Activated naive CD4-positive, alpha-beta T cell treated with anti-CD3 and anti-CD28 coated beads for 36 hours (primary cell): ENCODE results near the gene ANAPC1. TPM values are rescaled to one million over a fixed set of nuclear protein-coding genes. Genes with fewer than 3 reads are reported as not detected.
"Not testable (repeated sequence)": the region's sequence is repeated elsewhere in the genome, so short reads cannot be mapped to it uniquely, and the experiment has no call there.

Experiments used
- CTCF ChIA-PET: fragments of 350-600 bp; sonication (Branson Sonifier 250); formaldehyde crosslinking; loops from one replicate; lab custom pipeline; 2021; ENCODE audit warnings: antibody characterized with exemption; lab: Charles Lee
- DNase-seq: peaks from one replicate; pipeline ENCODE4 v3.0.0-alpha.2; 2020
- H3K27ac Mint-ChIP-seq: one replicate; pipeline ENCODE4 v1.8.0; 2021; ENCODE audit warnings: mild to moderate bottlenecking, mixed read lengths
- H3K27me3 Mint-ChIP-seq: one replicate; pipeline ENCODE4 v1.8.0; 2021; ENCODE audit warnings: low read depth, mixed read lengths
- H3K36me3 Mint-ChIP-seq: one replicate; pipeline ENCODE4 v1.8.0; 2021; ENCODE audit warnings: low read depth, mixed read lengths
- H3K4me1 Mint-ChIP-seq: one replicate; pipeline ENCODE4 v1.8.0; 2021; ENCODE audit warnings: low read depth, mixed read lengths
- H3K4me3 Mint-ChIP-seq: one replicate; pipeline ENCODE4 v1.8.0; 2021; ENCODE audit warnings: mild to moderate bottlenecking, moderate library complexity, mixed read lengths
- H3K9me3 Mint-ChIP-seq: one replicate; pipeline ENCODE4 v1.8.0; 2021; ENCODE audit warnings: mixed read lengths
- intact Hi-C: fragments of 100-400 bp; cut with micrococcal nuclease; formaldehyde crosslinking; loops from one replicate; pipeline ENCODE4 v1.15.1; 2023
- total RNA-seq, 2 experiments: library from RNA; stranded (reverse); gene quantifications; one replicate each; pipeline ENCODE4 v1.2.3, GENCODE V29; 2021

The ANAPC1 gene
- total RNA-seq, 2 experiments from 2014 or later: 92.5 to 104 TPM

- intact Hi-C loops, CTCF ChIA-PET, H3K27ac Mint-ChIP-seq, H3K27me3 Mint-ChIP-seq, DNase-seq, H3K4me3 Mint-ChIP-seq, H3K9me3 Mint-ChIP-seq: not testable (repeated sequence)
- Mint-ChIP-seq H3K36me3 (peaks cover 13% of the 10 kb centered on the region), H3K4me1 (peaks cover 10% of the 10 kb centered on the region)
Observed at GRCh38 chr2:111839625-111840282, 44.2 kb downstream of the ANAPC1 start.

DNA sequence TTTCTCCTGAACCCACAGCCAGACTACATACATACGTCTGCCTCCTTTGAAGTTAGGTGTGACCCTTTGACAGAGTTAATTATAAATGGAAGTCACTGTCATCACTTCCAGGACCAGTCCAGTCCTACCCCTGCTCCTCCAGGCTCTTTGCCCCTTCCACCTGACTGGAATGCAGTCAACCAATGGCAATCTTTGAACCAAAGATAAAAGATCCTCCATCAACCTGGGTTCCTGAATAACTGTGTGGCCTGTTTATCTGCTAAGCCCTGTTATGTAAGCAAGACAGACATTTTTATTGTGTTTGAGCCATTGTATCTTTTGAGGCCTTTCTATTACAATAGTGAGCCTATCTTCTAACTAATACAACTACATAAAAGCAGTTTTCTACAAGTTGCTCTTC, 45.0 kb downstream of the ANAPC1 start:
- H3K27me3 Mint-ChIP-seq, intact Hi-C loops, DNase-seq, H3K9me3 Mint-ChIP-seq, CTCF ChIA-PET, H3K4me3 Mint-ChIP-seq: not testable (repeated sequence)
- peak overlapping the region; percentile 19 for H3K27ac Mint-ChIP-seq
- peaks cover 17% of the 10 kb centered on the region for H3K36me3 Mint-ChIP-seq
- peaks cover 16% of the 10 kb centered on the region for H3K4me1 Mint-ChIP-seq

DNA sequence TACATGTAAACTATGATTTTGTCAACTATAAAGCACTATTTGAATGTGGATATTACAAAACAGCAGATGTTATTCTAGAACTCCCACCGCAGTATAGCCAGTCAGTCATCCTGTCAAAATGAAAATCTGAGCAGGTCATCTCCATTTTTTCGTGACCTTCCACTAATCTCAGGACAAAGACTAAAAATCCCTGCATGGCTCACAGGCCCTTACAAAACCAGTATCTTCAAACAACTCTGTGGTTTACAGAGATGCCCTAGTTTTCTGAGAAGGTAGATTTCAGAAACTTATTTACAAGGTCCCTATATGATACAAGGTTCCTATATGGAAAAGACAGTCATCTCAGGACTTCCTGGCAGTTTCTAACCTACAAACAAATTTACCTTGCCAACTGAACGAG, 49.8 kb downstream of the ANAPC1 start:
- H3K4me3 Mint-ChIP-seq, CTCF ChIA-PET, H3K27me3 Mint-ChIP-seq, DNase-seq, H3K9me3 Mint-ChIP-seq, intact Hi-C loops: not testable (repeated sequence)
- H3K36me3 Mint-ChIP-seq: peaks cover 22% of the 10 kb centered on the region
- H3K27ac Mint-ChIP-seq: peak overlapping the region; percentile 79
- peaks cover 17% of the 10 kb centered on the region for H3K4me1 Mint-ChIP-seq

- H3K27me3 Mint-ChIP-seq, H3K4me3 Mint-ChIP-seq, DNase-seq, H3K27ac Mint-ChIP-seq, intact Hi-C loops, CTCF ChIA-PET, H3K9me3 Mint-ChIP-seq: not testable (repeated sequence)
- Mint-ChIP-seq H3K36me3 (peaks cover 27% of the 10 kb centered on the region), H3K4me1 (peaks cover 15% of the 10 kb centered on the region)
Observed at GRCh38 chr2:111830479-111830878, 53.5 kb downstream of the ANAPC1 start.

- H3K4me1 Mint-ChIP-seq, CTCF ChIA-PET, H3K27ac Mint-ChIP-seq, H3K27me3 Mint-ChIP-seq, H3K4me3 Mint-ChIP-seq, intact Hi-C loops, DNase-seq, H3K9me3 Mint-ChIP-seq: not testable (repeated sequence)
- H3K36me3 Mint-ChIP-seq: peaks cover 20% of the 10 kb centered on the region
Observed at GRCh38 chr2:111828217-111828766, 55.7 kb downstream of the ANAPC1 start.

DNA sequence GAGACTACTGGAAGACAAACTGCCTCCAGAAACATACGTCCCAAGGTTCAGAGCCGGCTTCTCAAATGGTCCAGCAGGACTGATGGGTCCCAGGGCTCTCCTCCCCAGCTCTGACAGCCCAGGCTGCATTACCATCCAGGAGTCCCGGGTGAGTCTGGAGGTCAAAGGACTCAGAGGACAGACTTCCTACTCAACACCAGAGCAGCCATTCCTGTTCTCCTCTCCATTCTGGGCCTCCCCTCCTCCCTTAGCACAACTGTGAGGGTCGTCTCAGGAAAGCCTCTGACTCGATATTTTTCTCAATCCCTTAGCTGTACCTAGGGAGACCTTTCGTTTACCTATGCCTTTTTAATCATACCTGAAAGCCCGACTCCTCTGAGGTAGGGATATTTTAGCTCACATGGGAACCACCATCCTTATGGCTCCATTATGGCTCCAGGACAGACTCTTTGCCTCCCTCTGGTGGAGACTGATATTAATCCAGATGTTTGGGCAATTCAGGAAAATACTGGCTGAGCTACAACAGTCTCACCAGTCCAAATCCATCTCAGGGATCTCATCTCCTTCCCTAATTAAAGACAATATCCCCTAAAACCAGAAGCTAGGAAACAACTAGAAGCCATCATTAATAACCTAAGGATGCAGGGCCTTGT, 70.9 kb downstream of the ANAPC1 start:
- H3K4me1 Mint-ChIP-seq, H3K27me3 Mint-ChIP-seq, CTCF ChIA-PET, DNase-seq, H3K4me3 Mint-ChIP-seq, H3K9me3 Mint-ChIP-seq, intact Hi-C loops, H3K36me3 Mint-ChIP-seq, H3K27ac Mint-ChIP-seq: not testable (repeated sequence)

DNA sequence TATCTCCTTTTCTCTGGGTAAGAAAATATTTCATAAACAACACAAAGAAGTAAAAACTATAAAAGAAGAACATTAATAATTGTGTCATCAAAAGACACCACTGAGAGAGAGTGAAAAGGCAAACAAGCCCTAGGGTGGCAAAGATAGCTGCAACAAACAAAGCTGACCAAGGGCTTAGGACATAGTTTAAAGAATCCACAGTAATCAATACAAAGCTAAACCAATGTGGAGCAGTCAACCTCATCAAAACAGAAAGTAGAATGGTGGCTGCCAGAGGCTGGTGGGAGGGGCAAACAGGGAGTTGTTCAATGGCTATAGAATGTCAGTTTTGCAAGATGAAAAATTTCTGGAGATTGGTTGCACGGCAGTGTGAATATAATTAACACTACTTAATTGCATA, 93.4 kb downstream of the ANAPC1 start:
- H3K4me1 Mint-ChIP-seq, intact Hi-C loops, H3K36me3 Mint-ChIP-seq, H3K4me3 Mint-ChIP-seq, CTCF ChIA-PET, H3K9me3 Mint-ChIP-seq, DNase-seq, H3K27me3 Mint-ChIP-seq, H3K27ac Mint-ChIP-seq: not testable (repeated sequence)

DNA sequence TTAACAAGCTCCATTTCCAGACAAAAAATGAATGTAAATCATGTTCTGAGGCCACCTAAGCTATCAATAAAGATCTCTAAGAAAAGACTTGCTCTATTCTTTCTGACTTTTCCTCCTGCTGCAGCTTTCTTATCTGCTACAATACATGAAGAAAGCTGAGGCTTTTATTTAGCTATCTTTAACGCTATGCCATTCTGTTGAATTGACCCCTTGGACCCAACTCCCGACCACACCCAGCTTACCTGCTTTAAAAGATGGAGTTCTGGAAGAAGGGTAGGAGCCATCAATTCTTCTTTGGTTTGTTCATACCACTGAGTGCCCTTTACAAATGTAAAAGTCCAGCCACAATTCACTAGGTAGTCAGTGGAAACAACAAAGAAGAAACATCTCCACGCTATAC, 99.9 kb downstream of the ANAPC1 start:
- H3K36me3 Mint-ChIP-seq, H3K4me1 Mint-ChIP-seq, H3K9me3 Mint-ChIP-seq, intact Hi-C loops, H3K27me3 Mint-ChIP-seq, CTCF ChIA-PET, H3K4me3 Mint-ChIP-seq, DNase-seq, H3K27ac Mint-ChIP-seq: not testable (repeated sequence)

- H3K4me1 Mint-ChIP-seq, intact Hi-C loops, DNase-seq, H3K27ac Mint-ChIP-seq, H3K36me3 Mint-ChIP-seq, H3K4me3 Mint-ChIP-seq, H3K27me3 Mint-ChIP-seq, CTCF ChIA-PET, H3K9me3 Mint-ChIP-seq: not testable (repeated sequence)
Observed at GRCh38 chr2:111782195-111782594, 101.8 kb downstream of the ANAPC1 start.

- H3K27ac Mint-ChIP-seq, H3K9me3 Mint-ChIP-seq, intact Hi-C loops, H3K27me3 Mint-ChIP-seq, H3K4me1 Mint-ChIP-seq, CTCF ChIA-PET, H3K36me3 Mint-ChIP-seq, DNase-seq, H3K4me3 Mint-ChIP-seq: not testable (repeated sequence)
Observed at GRCh38 chr2:111781443-111782094, 102.4 kb downstream of the ANAPC1 start.

DNA sequence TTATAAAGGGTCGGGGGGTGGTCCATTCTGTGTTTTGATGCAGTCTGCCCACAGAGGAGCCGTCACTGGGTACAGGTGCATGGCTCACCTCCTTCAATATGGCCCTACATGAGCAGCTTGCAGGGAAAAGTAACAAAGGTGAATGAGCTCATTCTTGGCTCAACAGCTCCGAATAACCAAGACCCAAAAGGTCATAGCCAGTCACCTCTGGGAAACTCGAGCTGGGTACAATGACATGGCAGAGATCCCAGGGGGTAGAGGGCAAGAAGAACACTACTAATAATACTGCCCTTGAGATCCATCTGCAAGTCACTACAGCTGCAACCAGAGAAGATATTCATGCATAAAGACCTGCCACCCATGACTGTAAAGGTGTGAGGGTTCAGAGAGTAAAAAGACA, 106.8 kb downstream of the ANAPC1 start:
- H3K4me1 Mint-ChIP-seq, H3K27ac Mint-ChIP-seq, H3K9me3 Mint-ChIP-seq, H3K4me3 Mint-ChIP-seq, CTCF ChIA-PET, DNase-seq, H3K27me3 Mint-ChIP-seq, intact Hi-C loops: not testable (repeated sequence)
- peaks cover 11% of the 10 kb centered on the region for H3K36me3 Mint-ChIP-seq

DNA sequence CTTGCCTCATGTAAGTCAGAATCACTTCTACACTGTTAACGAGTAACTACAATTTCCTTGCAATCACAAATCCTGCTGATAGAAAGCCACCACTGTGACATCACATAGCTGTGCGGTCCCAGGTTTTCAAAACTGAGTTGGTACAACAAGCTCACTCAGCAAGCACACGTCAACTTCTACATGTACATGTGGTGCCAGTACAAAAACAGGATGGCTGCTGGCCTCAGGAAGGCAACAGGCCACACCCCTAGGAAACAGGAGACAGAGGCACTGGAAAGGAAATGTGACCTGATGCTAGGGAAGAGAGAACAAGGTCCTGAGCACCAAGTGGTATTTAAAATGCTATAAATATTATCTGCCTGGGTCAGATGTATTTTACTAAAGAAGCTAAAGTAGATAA, 107.7 kb downstream of the ANAPC1 start:
- H3K4me1 Mint-ChIP-seq, intact Hi-C loops, H3K27me3 Mint-ChIP-seq, H3K27ac Mint-ChIP-seq, CTCF ChIA-PET, H3K9me3 Mint-ChIP-seq, DNase-seq, H3K4me3 Mint-ChIP-seq, H3K36me3 Mint-ChIP-seq: not testable (repeated sequence)

DNA sequence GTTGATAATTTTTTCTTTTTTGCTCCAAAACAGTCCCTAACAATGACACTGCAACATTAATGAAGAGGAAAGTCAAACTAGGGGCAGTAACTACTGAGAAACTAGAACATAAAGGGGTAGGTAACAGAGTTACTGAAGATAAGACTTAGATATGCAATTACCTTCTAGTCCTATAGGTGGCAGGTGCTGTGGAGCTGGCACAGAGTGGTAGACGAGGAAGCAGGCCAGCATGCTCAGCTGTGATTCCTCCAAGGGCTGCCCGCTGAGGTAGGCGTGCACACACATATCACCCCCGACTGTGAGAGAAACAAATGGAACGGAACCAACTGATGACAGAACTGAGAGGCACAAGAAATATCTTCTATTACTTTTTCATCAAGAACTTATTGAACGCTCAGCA, 111.8 kb downstream of the ANAPC1 start:
- H3K9me3 Mint-ChIP-seq, H3K4me1 Mint-ChIP-seq: not testable (repeated sequence)

More for the DNA sequence above, 111.8 kb downstream of the ANAPC1 start:
- H3K27ac Mint-ChIP-seq, H3K36me3 Mint-ChIP-seq, CTCF ChIA-PET, H3K27me3 Mint-ChIP-seq, DNase-seq, H3K4me3 Mint-ChIP-seq, intact Hi-C loops: not testable (repeated sequence)
